Measurements from ENCODE around the gene SYNGAP1. TPM values are rescaled to one million over a fixed set of nuclear protein-coding genes. Genes with fewer than 3 reads are reported as not detected.

The SYNGAP1 gene
- total RNA-seq, 1 experiment from 2014 or later = 29.0 TPM

- intact Hi-C loops (cut with micrococcal nuclease; ENCODE audit: unreplicated experiment) (no loop called here), in situ Hi-C loops (cut with HindIII; ENCODE audit: low pct_unique_long_range_greater_than_20kb, low sequenced_read_pairs) (no loop called here)
- POLR2A ChIA-PET = no interaction called here
Observed at GRCh38 chr6:33404884-33405283, 15.0 kb upstream of the SYNGAP1 start.

GRCh38 chr6:33405386-33405940 is 14.4 kb upstream of the SYNGAP1 start:
- Histone ChIP-seq H3K4me3 (ENCODE audit: low read depth in 2 of 2, low read length in 2 of 2) (no peak overlapping the region), H3K27me3 (ENCODE audit: control insufficient read depth, insufficient read depth, low read length) (no peaks in the 10 kb centered on the region), H3K36me3 (ENCODE audit: control insufficient read depth, insufficient read depth, low read length) (peaks cover 21% of the 10 kb centered on the region), H3K27ac (ENCODE audit: low read length) (no peak overlapping the region), H3K9me3 (ENCODE audit: control insufficient read depth, insufficient read depth, low read depth, low read length) (no peaks in the 10 kb centered on the region), H3K4me1 (ENCODE audit: control insufficient read depth, insufficient read depth, low read length) (peaks cover 5% of the 10 kb centered on the region; the same call in 1 of the 2 replicates)
- TF ChIP-seq, protein P1, sequence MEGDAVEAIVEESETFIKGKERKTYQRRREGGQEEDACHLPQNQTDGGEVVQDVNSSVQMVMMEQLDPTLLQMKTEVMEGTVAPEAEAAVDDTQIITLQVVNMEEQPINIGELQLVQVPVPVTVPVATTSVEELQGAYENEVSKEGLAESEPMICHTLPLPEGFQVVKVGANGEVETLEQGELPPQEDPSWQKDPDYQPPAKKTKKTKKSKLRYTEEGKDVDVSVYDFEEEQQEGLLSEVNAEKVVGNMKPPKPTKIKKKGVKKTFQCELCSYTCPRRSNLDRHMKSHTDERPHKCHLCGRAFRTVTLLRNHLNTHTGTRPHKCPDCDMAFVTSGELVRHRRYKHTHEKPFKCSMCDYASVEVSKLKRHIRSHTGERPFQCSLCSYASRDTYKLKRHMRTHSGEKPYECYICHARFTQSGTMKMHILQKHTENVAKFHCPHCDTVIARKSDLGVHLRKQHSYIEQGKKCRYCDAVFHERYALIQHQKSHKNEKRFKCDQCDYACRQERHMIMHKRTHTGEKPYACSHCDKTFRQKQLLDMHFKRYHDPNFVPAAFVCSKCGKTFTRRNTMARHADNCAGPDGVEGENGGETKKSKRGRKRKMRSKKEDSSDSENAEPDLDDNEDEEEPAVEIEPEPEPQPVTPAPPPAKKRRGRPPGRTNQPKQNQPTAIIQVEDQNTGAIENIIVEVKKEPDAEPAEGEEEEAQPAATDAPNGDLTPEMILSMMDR (IDR thresholded peaks at IDR 0.05) = no peak
- TF ChIP-seq, protein P2, sequence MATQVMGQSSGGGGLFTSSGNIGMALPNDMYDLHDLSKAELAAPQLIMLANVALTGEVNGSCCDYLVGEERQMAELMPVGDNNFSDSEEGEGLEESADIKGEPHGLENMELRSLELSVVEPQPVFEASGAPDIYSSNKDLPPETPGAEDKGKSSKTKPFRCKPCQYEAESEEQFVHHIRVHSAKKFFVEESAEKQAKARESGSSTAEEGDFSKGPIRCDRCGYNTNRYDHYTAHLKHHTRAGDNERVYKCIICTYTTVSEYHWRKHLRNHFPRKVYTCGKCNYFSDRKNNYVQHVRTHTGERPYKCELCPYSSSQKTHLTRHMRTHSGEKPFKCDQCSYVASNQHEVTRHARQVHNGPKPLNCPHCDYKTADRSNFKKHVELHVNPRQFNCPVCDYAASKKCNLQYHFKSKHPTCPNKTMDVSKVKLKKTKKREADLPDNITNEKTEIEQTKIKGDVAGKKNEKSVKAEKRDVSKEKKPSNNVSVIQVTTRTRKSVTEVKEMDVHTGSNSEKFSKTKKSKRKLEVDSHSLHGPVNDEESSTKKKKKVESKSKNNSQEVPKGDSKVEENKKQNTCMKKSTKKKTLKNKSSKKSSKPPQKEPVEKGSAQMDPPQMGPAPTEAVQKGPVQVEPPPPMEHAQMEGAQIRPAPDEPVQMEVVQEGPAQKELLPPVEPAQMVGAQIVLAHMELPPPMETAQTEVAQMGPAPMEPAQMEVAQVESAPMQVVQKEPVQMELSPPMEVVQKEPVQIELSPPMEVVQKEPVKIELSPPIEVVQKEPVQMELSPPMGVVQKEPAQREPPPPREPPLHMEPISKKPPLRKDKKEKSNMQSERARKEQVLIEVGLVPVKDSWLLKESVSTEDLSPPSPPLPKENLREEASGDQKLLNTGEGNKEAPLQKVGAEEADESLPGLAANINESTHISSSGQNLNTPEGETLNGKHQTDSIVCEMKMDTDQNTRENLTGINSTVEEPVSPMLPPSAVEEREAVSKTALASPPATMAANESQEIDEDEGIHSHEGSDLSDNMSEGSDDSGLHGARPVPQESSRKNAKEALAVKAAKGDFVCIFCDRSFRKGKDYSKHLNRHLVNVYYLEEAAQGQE (IDR thresholded peaks at IDR 0.05; ENCODE audit: insufficient read depth in 1 of 2, low read depth in 2 of 2, low read length in 1 of 2) = no peak
- TF ChIP-seq TCF7L2 (IDR thresholded peaks at IDR 0.05; ENCODE audit: low read depth, low read length) = no peak
- TF ChIP-seq SIN3A (IDR thresholded peaks at IDR 0.05; ENCODE audit: borderline replicate concordance, insufficient read depth, low read depth, low read length) = no peak
- TF ChIP-seq POLR2AphosphoS5 (IDR thresholded peaks at IDR 0.05; ENCODE audit: low read depth, low read length) = no peak
- intact Hi-C loops (cut with micrococcal nuclease; ENCODE audit: unreplicated experiment) (no loop called here), in situ Hi-C loops (cut with HindIII; ENCODE audit: low pct_unique_long_range_greater_than_20kb, low sequenced_read_pairs) (no loop called here)
- ATAC-seq (no peak), DNase-seq (ENCODE audit: low read depth, low spot score) (no peak)
- POLR2A ChIA-PET = no interaction called here
- no TSS peak for BruUV-seq (replicated peaks)
- CTCF ChIA-PET = interaction anchor here (0.6 kb wide), 1 partner anchor 107 kb away, joined by 5 read pairs; no protein-coding TSS in a partner anchor

More at GRCh38 chr6:33404884-33405283, 15.0 kb upstream of the SYNGAP1 start:
- peaks cover 21% of the 10 kb centered on the region for H3K36me3 ChIP-seq (ENCODE audit: control insufficient read depth, insufficient read depth, low read length)
- no peaks in the 10 kb centered on the region for H3K27me3 ChIP-seq (ENCODE audit: control insufficient read depth, insufficient read depth, low read length)
- H3K9me3 ChIP-seq (ENCODE audit: control insufficient read depth, insufficient read depth, low read depth, low read length) = no peaks in the 10 kb centered on the region
- no peak overlapping the region for H3K27ac ChIP-seq (ENCODE audit: low read length)
- no TSS peak for BruUV-seq (replicated peaks)
- H3K4me1 ChIP-seq (ENCODE audit: control insufficient read depth, insufficient read depth, low read length) = peaks cover 5% of the 10 kb centered on the region; the same call in 1 of the 2 replicates
- no peak overlapping the region for H3K4me3 ChIP-seq (ENCODE audit: low read depth in 2 of 2, low read length in 2 of 2)
- TF ChIP-seq, protein P2 (IDR thresholded peaks at IDR 0.05; ENCODE audit: insufficient read depth in 1 of 2, low read depth in 2 of 2, low read length in 1 of 2) = no peak
- TF ChIP-seq POLR2AphosphoS5 (IDR thresholded peaks at IDR 0.05; ENCODE audit: low read depth, low read length) (no peak), TCF7L2 (IDR thresholded peaks at IDR 0.05; ENCODE audit: low read depth, low read length) (no peak), SIN3A (IDR thresholded peaks at IDR 0.05; ENCODE audit: borderline replicate concordance, insufficient read depth, low read depth, low read length) (no peak)
- CTCF ChIA-PET = no interaction called here
- DNase-seq (ENCODE audit: low read depth, low spot score) (no peak), ATAC-seq (no peak)

Measured in Panc1 (cell line).